ENCODE measurements around the gene MRPS22. TPM values are rescaled to one million over a fixed set of nuclear protein-coding genes. Genes with fewer than 3 reads are reported as not detected.

MRPS22 gene
- total RNA-seq, 2 experiments from 2014 or later = 39.6 to 42.6 TPM

- POLR2A ChIA-PET = no interaction called here
Measured at GRCh38 chr3:139340784-139341183, 3.0 kb upstream of the MRPS22 start.

DNA sequence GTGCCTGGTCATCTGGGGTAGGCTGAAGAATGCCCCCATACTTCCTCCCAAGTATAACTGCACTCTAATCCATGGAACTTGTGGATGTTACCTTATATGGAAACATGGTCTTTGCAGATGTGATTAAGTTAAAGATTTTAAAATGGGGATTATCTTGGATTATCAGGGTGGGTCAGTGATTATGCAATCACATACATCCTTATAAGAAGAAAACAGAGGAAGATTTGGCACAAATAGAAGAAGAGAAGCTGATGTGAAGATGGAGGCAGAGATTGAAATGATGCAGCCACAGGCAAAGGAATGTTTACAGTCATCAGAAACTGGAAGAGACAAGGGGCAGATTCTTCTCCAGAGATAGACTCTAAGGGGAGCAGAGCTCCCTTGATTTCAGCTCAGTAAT, 1.8 kb upstream of the MRPS22 start:
- Mint-ChIP-seq H3K27ac (no peak overlapping the region), H3K27me3 (peaks cover 17% of the 10 kb centered on the region), H3K4me3 (peak overlapping the region; percentile 46), H3K36me3 (ENCODE audit: low read depth) (peaks cover 8% of the 10 kb centered on the region), H3K4me1 (ENCODE audit: low read depth) (peaks cover 5% of the 10 kb centered on the region), H3K9me3 (peaks cover 4% of the 10 kb centered on the region)
- ATAC-seq (ENCODE audit: poor library complexity) (no peak), DNase-seq (no peak)
- peaks cover 3% of the 10 kb centered on the region for H3K36me3 ChIP-seq (ENCODE audit: insufficient read depth, low read length)
- H3K4me3 ChIP-seq (ENCODE audit: low read length) = no peak overlapping the region
- ChIA-PET CTCF (interaction anchor here (1.8 to 2.2 kb wide), 2 partner anchors 13 to 427 kb away, joined by 4 to 11 read pairs; no protein-coding TSS in a partner anchor), POLR2A (interaction anchor here (1.1 kb wide), 1 partner anchor 13 kb away, joined by 3 read pairs; no protein-coding TSS in a partner anchor)
- H3K9me3 ChIP-seq (ENCODE audit: control insufficient read depth in 1 of 2, insufficient read depth in 1 of 2, low read length in 2 of 2) = no peaks in the 10 kb centered on the region
- intact Hi-C loops (cut with DNase I, micrococcal nuclease) = loop anchor here (5.0 to 10.0 kb wide), 5 partner anchors 335 to 1600 kb away; partner anchors contain the start of genes CEP70 (in 2 of the 2), NMNAT3 (in 1 of the 2), PIK3CB (in 1 of the 2) and SLC25A36 (in 1 of the 2)
- H3K27ac ChIP-seq (ENCODE audit: low read depth in 1 of 2, low read length in 2 of 2) = no peak overlapping the region
- no peak for TF ChIP-seq CTCF (IDR thresholded peaks at IDR 0.05)
- H3K27me3 ChIP-seq (ENCODE audit: control insufficient read depth in 1 of 2, insufficient read depth in 2 of 2, low read length in 2 of 2) = no peaks in the 10 kb centered on the region
- peaks cover 21% of the 10 kb centered on the region for H3K4me1 ChIP-seq (ENCODE audit: insufficient read depth, low read length)

More at GRCh38 chr3:139340784-139341183, 3.0 kb upstream of the MRPS22 start:
- intact Hi-C loops (cut with DNase I, micrococcal nuclease) = loop anchor here (5.0 to 10.0 kb wide), 5 partner anchors 337 to 1602 kb away; partner anchors contain the start of genes CEP70 (in 2 of the 2), NMNAT3 (in 1 of the 2), PIK3CB (in 1 of the 2) and SLC25A36 (in 1 of the 2)
- H3K27me3 ChIP-seq (ENCODE audit: control insufficient read depth in 1 of 2, insufficient read depth in 2 of 2, low read length in 2 of 2) = no peaks in the 10 kb centered on the region
- Mint-ChIP-seq H3K4me1 (ENCODE audit: low read depth) (peaks cover 5% of the 10 kb centered on the region), H3K4me3 (no peak overlapping the region), H3K9me3 (peaks cover 4% of the 10 kb centered on the region), H3K27ac (no peak overlapping the region), H3K27me3 (peaks cover 17% of the 10 kb centered on the region), H3K36me3 (ENCODE audit: low read depth) (peaks cover 4% of the 10 kb centered on the region)
- no peak for DNase-seq
- H3K4me3 ChIP-seq (ENCODE audit: low read length) = no peak overlapping the region
- no peak for ATAC-seq (ENCODE audit: poor library complexity)
- no peak for TF ChIP-seq CTCF (IDR thresholded peaks at IDR 0.05)
- H3K4me1 ChIP-seq (ENCODE audit: insufficient read depth, low read length) = peaks cover 21% of the 10 kb centered on the region
- H3K27ac ChIP-seq (ENCODE audit: low read depth in 1 of 2, low read length in 2 of 2) = no peak overlapping the region
- CTCF ChIA-PET = interaction anchor here (1.2 kb wide), 1 partner anchor 405 kb away, joined by 5 read pairs; no protein-coding TSS in a partner anchor
- no peaks in the 10 kb centered on the region for H3K36me3 ChIP-seq (ENCODE audit: insufficient read depth, low read length)
- no peaks in the 10 kb centered on the region for H3K9me3 ChIP-seq (ENCODE audit: control insufficient read depth in 1 of 2, insufficient read depth in 1 of 2, low read length in 2 of 2)

DNA sequence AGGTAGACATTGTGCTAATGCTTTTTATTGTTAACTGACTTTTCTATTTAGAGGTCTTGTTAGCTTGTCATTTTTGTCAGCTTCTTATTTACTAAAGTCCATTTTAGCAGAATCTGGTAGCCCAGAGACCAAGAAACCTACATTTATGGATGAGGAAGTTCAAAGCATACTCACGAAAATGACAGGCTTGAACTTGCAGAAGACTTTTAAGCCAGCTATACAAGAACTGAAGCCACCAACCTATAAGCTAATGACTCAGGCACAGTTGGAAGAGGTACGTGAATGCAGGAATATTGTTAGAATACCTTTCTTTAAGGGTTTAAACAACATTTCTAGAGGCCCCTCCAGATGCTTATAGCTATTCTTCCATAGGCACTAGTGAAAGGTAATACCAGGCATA, 3.0 kb downstream of the MRPS22 start:
- DNase-seq (no peak), ATAC-seq (ENCODE audit: poor library complexity) (no peak)
- CTCF ChIA-PET = no interaction called here
- no peak overlapping the region for H3K4me3 ChIP-seq (ENCODE audit: low read length)
- Mint-ChIP-seq H3K9me3 (peaks cover 4% of the 10 kb centered on the region), H3K4me1 (ENCODE audit: low read depth) (peaks cover 5% of the 10 kb centered on the region), H3K36me3 (ENCODE audit: low read depth) (peaks cover 54% of the 10 kb centered on the region), H3K4me3 (no peak overlapping the region), H3K27ac (no peak overlapping the region), H3K27me3 (no peaks in the 10 kb centered on the region)
- H3K4me1 ChIP-seq (ENCODE audit: insufficient read depth, low read length) = peaks cover 21% of the 10 kb centered on the region
- TF ChIP-seq CTCF (IDR thresholded peaks at IDR 0.05) = no peak
- H3K27me3 ChIP-seq (ENCODE audit: control insufficient read depth in 1 of 2, insufficient read depth in 2 of 2, low read length in 2 of 2) = no peaks in the 10 kb centered on the region
- H3K36me3 ChIP-seq (ENCODE audit: insufficient read depth, low read length) = peaks cover 50% of the 10 kb centered on the region
- intact Hi-C loops (cut with DNase I, micrococcal nuclease) = loop anchor here in 1 of 2 experiments (5.0 to 10.0 kb wide), 3 partner anchors 512 to 1159 kb away; partner anchors contain the start of genes ARMC8 and PIK3CB
- no peaks in the 10 kb centered on the region for H3K9me3 ChIP-seq (ENCODE audit: control insufficient read depth in 1 of 2, insufficient read depth in 1 of 2, low read length in 2 of 2)
- H3K27ac ChIP-seq (ENCODE audit: low read depth in 1 of 2, low read length in 2 of 2) = no peak overlapping the region
- POLR2A ChIA-PET = interaction anchor here (0.9 kb wide), 1 partner anchor 42 kb away, joined by 3 read pairs; no protein-coding TSS in a partner anchor

Data from CD4-positive, alpha-beta T cell (primary cell).